Measurements from ENCODE around the gene ARHGEF26.
"Not testable (repeated sequence)": the region's sequence is repeated elsewhere in the genome, so short reads cannot be mapped to it uniquely, and the experiment has no call there.

Gene ARHGEF26

GRCh38 chr3:154086286-154086685 lies 34.9 kb upstream of the ARHGEF26 start:
- no peak for DNase-seq (ENCODE audit: low read depth)
- no peak for TF ChIP-seq CTCF (IDR thresholded peaks at IDR 0.05; ENCODE audit: control insufficient read depth, insufficient read depth, low read depth, low read length, missing control alignments)
- H3K4me3 ChIP-seq (ENCODE audit: control insufficient read depth, low read depth, low read length), result no peak overlapping the region

GRCh38 chr3:154087756-154088480 lies 33.3 kb upstream of the ARHGEF26 start:
- not testable (repeated sequence) for DNase-seq (ENCODE audit: low read depth); H3K4me3 ChIP-seq (ENCODE audit: control insufficient read depth, low read depth, low read length)

- TF ChIP-seq CTCF (IDR thresholded peaks at IDR 0.05; ENCODE audit: control insufficient read depth, insufficient read depth, low read depth, low read length, missing control alignments), result no peak
- H3K4me3 ChIP-seq (ENCODE audit: control insufficient read depth, low read depth, low read length), result no peak overlapping the region
- no peak for DNase-seq (ENCODE audit: low read depth)
These were observed 31.5 kb upstream of the ARHGEF26 start for GRCh38 chr3:154089421-154090420.

GRCh38 chr3:154094051-154094450 lies 27.1 kb upstream of the ARHGEF26 start:
- TF ChIP-seq CTCF (IDR thresholded peaks at IDR 0.05; ENCODE audit: control insufficient read depth, insufficient read depth, low read depth, low read length, missing control alignments), result no peak
- H3K4me3 ChIP-seq (ENCODE audit: control insufficient read depth, low read depth, low read length), result no peak overlapping the region
- no peak for DNase-seq (ENCODE audit: low read depth)

GRCh38 chr3:154095832-154096421 lies 25.3 kb upstream of the ARHGEF26 start:
- no peak overlapping the region for H3K4me3 ChIP-seq (ENCODE audit: control insufficient read depth, low read depth, low read length)
- peak; percentile 51 for TF ChIP-seq CTCF (IDR thresholded peaks at IDR 0.05; ENCODE audit: control insufficient read depth, insufficient read depth, low read depth, low read length, missing control alignments)
- DNase-seq (ENCODE audit: low read depth), result no peak

GRCh38 chr3:154098376-154098775 lies 22.8 kb upstream of the ARHGEF26 start:
- TF ChIP-seq CTCF (IDR thresholded peaks at IDR 0.05; ENCODE audit: control insufficient read depth, insufficient read depth, low read depth, low read length, missing control alignments), result no peak

More at GRCh38 chr3:154098376-154098775, 22.8 kb upstream of the ARHGEF26 start:
- DNase-seq (ENCODE audit: low read depth), result no peak
- no peak overlapping the region for H3K4me3 ChIP-seq (ENCODE audit: control insufficient read depth, low read depth, low read length)

Measured in AG09309 (cell line).